Stimulated activated CD8-positive, alpha-beta memory T cell treated with anti-CD3 and anti-CD28 coated beads, Interleukin-12 subunit alpha, Interleukin-12 subunit beta, amount 100 ng/mL, for 24 hours (primary cell): ENCODE measurements around the gene RASA2.

Source experiments
- DNase-seq: peaks from one replicate; pipeline ENCODE4 v3.0.0-alpha.2; 2020; ENCODE audit errors: extremely low read depth

Gene RASA2

GRCh38 chr3:141486746-141487520 lies at the start of gene RASA2:
TSS of gene RASA2 (plus strand) at chr3:141487027. CDS start at chr3:141487084, 57 bp downstream.
- DNase-seq = peak; percentile 33

GRCh38 chr3:141439589-141439988 lies 47.2 kb upstream of the RASA2 start:
- DNase-seq = no peak

- DNase-seq = no peak
These were observed 45.9 kb upstream of the RASA2 start for GRCh38 chr3:141440942-141441341.

- peak; percentile 49 for DNase-seq
These were observed 45.2 kb upstream of the RASA2 start for GRCh38 chr3:141441381-141442364.

GRCh38 chr3:141442446-141442845 lies 44.4 kb upstream of the RASA2 start:
- DNase-seq = no peak

GRCh38 chr3:141442914-141443313 lies 43.9 kb upstream of the RASA2 start:
- no peak for DNase-seq

- no peak for DNase-seq
These were observed 42.1 kb upstream of the RASA2 start for GRCh38 chr3:141444586-141445285.

GRCh38 chr3:141445990-141446389 lies 40.8 kb upstream of the RASA2 start:
- DNase-seq = no peak

GRCh38 chr3:141446737-141447136 lies 40.1 kb upstream of the RASA2 start:
- DNase-seq = no peak

GRCh38 chr3:141447383-141447782 lies 39.4 kb upstream of the RASA2 start:
- DNase-seq = no peak

GRCh38 chr3:141448606-141449220 lies 38.1 kb upstream of the RASA2 start:
- DNase-seq = no peak

- no peak for DNase-seq
These were observed 37.4 kb upstream of the RASA2 start for GRCh38 chr3:141449424-141449823.

GRCh38 chr3:141450727-141451375 lies 36.0 kb upstream of the RASA2 start:
- no peak for DNase-seq

- no peak for DNase-seq
These were observed 34.8 kb upstream of the RASA2 start for GRCh38 chr3:141452045-141452444.

GRCh38 chr3:141452773-141453172 lies 34.1 kb upstream of the RASA2 start:
- DNase-seq = no peak

GRCh38 chr3:141454054-141454453 lies 32.8 kb upstream of the RASA2 start:
- no peak for DNase-seq

- no peak for DNase-seq
These were observed 31.8 kb upstream of the RASA2 start for GRCh38 chr3:141454906-141455602.

GRCh38 chr3:141455603-141456300 lies 31.1 kb upstream of the RASA2 start:
- no peak for DNase-seq

GRCh38 chr3:141456301-141456625 lies 30.6 kb upstream of the RASA2 start:
- DNase-seq = no peak
